ENCODE results near the gene IL20RA.
"Not testable (repeated sequence)": the region's sequence is repeated elsewhere in the genome, so short reads cannot be mapped to it uniquely, and the experiment has no call there.

The IL20RA gene

GRCh38 chr6:136964398-136964797, 80.4 kb downstream of the IL20RA start:
- Histone ChIP-seq H3K4me3 (ENCODE audit: low read length) (no peak overlapping the region), H3K27me3 (ENCODE audit: control insufficient read depth, insufficient read depth, low read length) (no peaks in the 10 kb centered on the region), H3K9me3 (ENCODE audit: control insufficient read depth, low read depth, low read length) (no peaks in the 10 kb centered on the region), H3K9ac (ENCODE audit: low read length) (no peak overlapping the region), H3K4me1 (ENCODE audit: control insufficient read depth, low read depth, low read length) (peaks cover 15% of the 10 kb centered on the region), H3K36me3 (ENCODE audit: control insufficient read depth, low read depth, low read length) (no peaks in the 10 kb centered on the region), H3K27ac (ENCODE audit: low read length) (no peak overlapping the region)

- no peak overlapping the region for H3K4me3 ChIP-seq (ENCODE audit: low read length)
- H3K36me3 ChIP-seq (ENCODE audit: control insufficient read depth, low read depth, low read length): no peaks in the 10 kb centered on the region
- H3K9me3 ChIP-seq (ENCODE audit: control insufficient read depth, low read depth, low read length): no peaks in the 10 kb centered on the region
- H3K27ac ChIP-seq (ENCODE audit: low read length): no peak overlapping the region
- H3K27me3 ChIP-seq (ENCODE audit: control insufficient read depth, insufficient read depth, low read length): peaks cover 5% of the 10 kb centered on the region
- no peak overlapping the region for H3K9ac ChIP-seq (ENCODE audit: low read length)
- peaks cover 26% of the 10 kb centered on the region for H3K4me1 ChIP-seq (ENCODE audit: control insufficient read depth, low read depth, low read length)
Observed at GRCh38 chr6:136963259-136963658, 81.5 kb downstream of the IL20RA start.

DNA sequence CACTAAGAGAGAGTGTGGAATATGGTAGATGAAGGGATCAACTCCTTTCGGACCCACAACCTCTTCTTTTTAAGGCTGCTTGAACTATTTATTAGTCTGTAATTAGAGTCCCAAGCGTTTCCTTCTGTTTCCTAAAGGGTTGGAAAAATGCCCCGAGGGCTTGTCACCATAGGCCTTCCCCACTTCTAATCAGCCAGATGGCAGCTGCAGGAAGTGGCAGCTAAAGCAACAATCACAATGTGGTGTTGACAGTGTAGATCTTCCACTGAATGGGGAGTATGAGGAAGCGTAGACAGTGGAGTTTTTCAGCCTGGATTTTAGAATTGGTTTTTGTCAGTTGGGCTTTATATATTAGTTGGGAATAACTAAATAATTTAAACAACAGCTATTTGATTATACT, 82.1 kb downstream of the IL20RA start:
- H3K27me3 ChIP-seq (ENCODE audit: control insufficient read depth, insufficient read depth, low read length): peaks cover 5% of the 10 kb centered on the region

DNA sequence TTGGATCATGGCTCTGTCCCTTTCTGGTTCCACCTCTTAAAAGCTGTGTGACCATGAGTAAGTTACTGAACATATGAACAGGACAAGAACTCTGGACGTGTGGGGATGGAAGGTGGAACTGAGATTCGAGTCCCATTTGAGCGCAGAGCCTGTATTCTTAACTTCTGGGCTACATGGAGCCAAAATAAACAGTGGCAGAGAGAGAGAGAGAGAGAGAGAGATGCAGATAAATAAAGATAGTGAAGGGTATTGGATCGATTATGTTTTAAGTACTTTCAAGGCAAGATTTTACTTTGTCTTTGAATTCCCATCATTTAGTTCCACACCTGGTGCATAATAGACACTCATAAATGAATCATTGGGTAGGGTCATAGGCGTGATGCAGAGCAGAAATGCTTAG, 82.9 kb downstream of the IL20RA start:
- Histone ChIP-seq H3K27ac (ENCODE audit: low read length) (no peak overlapping the region), H3K4me3 (ENCODE audit: low read length) (no peak overlapping the region), H3K4me1 (ENCODE audit: control insufficient read depth, low read depth, low read length) (peaks cover 36% of the 10 kb centered on the region)

More for the DNA sequence above, 82.1 kb downstream of the IL20RA start:
- H3K9me3 ChIP-seq (ENCODE audit: control insufficient read depth, low read depth, low read length): no peaks in the 10 kb centered on the region
- H3K27ac ChIP-seq (ENCODE audit: low read length): no peak overlapping the region
- no peak overlapping the region for H3K4me3 ChIP-seq (ENCODE audit: low read length)
- no peak overlapping the region for H3K9ac ChIP-seq (ENCODE audit: low read length)
- H3K4me1 ChIP-seq (ENCODE audit: control insufficient read depth, low read depth, low read length): peaks cover 31% of the 10 kb centered on the region
- no peaks in the 10 kb centered on the region for H3K36me3 ChIP-seq (ENCODE audit: control insufficient read depth, low read depth, low read length)

DNA sequence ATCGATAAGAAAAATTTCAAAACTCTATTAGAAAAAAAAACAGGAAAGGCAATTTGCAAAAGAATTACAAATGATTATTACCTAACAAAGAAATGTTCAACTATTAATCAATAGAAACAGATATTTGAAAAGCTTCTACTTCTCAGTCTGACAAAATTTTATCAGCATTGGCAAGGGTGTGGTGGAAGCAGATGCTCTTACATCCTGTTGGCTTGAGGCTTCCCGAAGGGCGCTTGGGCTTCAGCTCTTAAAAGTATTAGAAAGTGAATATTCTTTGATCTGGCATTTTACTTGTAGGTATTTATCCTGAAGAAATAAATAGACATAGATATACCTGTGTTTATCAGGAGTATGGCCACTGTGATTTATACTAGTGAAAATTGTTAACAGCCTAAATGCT, 84.0 kb downstream of the IL20RA start:
- Histone ChIP-seq H3K9me3 (ENCODE audit: control insufficient read depth, low read depth, low read length) (no peaks in the 10 kb centered on the region), H3K4me1 (ENCODE audit: control insufficient read depth, low read depth, low read length) (peaks cover 42% of the 10 kb centered on the region), H3K27ac (ENCODE audit: low read length) (no peak overlapping the region)

More for the DNA sequence above, 82.9 kb downstream of the IL20RA start:
- Histone ChIP-seq H3K9me3 (ENCODE audit: control insufficient read depth, low read depth, low read length) (no peaks in the 10 kb centered on the region), H3K9ac (ENCODE audit: low read length) (no peak overlapping the region), H3K27me3 (ENCODE audit: control insufficient read depth, insufficient read depth, low read length) (peaks cover 5% of the 10 kb centered on the region), H3K36me3 (ENCODE audit: control insufficient read depth, low read depth, low read length) (no peaks in the 10 kb centered on the region)

GRCh38 chr6:136959935-136960334, 84.8 kb downstream of the IL20RA start:
- not testable (repeated sequence) for H3K4me3 ChIP-seq (ENCODE audit: low read length); H3K36me3 ChIP-seq (ENCODE audit: control insufficient read depth, low read depth, low read length); H3K9ac ChIP-seq (ENCODE audit: low read length); H3K9me3 ChIP-seq (ENCODE audit: control insufficient read depth, low read depth, low read length); H3K27me3 ChIP-seq (ENCODE audit: control insufficient read depth, insufficient read depth, low read length); H3K27ac ChIP-seq (ENCODE audit: low read length)
- peaks cover 49% of the 10 kb centered on the region for H3K4me1 ChIP-seq (ENCODE audit: control insufficient read depth, low read depth, low read length)

More for the DNA sequence above, 84.0 kb downstream of the IL20RA start:
- Histone ChIP-seq H3K36me3 (ENCODE audit: control insufficient read depth, low read depth, low read length) (no peaks in the 10 kb centered on the region), H3K27me3 (ENCODE audit: control insufficient read depth, insufficient read depth, low read length) (peaks cover 5% of the 10 kb centered on the region), H3K4me3 (ENCODE audit: low read length) (no peak overlapping the region), H3K9ac (ENCODE audit: low read length) (no peak overlapping the region)

- Histone ChIP-seq H3K27me3 (ENCODE audit: control insufficient read depth, insufficient read depth, low read length) (peaks cover 5% of the 10 kb centered on the region), H3K9me3 (ENCODE audit: control insufficient read depth, low read depth, low read length) (no peaks in the 10 kb centered on the region), H3K4me3 (ENCODE audit: low read length) (no peak overlapping the region), H3K27ac (ENCODE audit: low read length) (no peak overlapping the region), H3K36me3 (ENCODE audit: control insufficient read depth, low read depth, low read length) (no peaks in the 10 kb centered on the region), H3K4me1 (ENCODE audit: control insufficient read depth, low read depth, low read length) (peaks cover 50% of the 10 kb centered on the region), H3K9ac (ENCODE audit: low read length) (no peak overlapping the region)
Observed at GRCh38 chr6:136959471-136959891, 85.3 kb downstream of the IL20RA start.

DNA sequence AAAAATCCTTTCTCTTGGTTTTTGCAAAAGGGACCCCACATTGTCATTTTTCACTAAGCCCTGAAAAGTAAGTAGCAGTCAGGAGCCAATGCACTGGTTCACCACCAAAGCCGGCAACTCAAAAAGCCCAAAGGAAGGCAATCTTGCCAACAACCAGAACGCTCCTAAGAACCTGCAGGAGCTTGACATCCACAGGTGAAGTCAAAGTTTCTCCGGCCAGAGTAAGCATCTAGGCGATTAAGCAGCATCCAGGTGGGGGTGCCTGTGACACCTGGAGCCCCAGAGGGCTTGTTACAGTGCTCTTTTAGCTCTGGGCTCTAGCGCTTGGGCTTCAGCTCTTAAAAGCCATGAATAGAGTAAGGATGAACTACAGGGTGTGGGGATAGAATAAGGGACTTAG, 86.6 kb downstream of the IL20RA start:
- Histone ChIP-seq H3K9me3 (ENCODE audit: control insufficient read depth, low read depth, low read length) (no peaks in the 10 kb centered on the region), H3K27me3 (ENCODE audit: control insufficient read depth, insufficient read depth, low read length) (peaks cover 5% of the 10 kb centered on the region), H3K9ac (ENCODE audit: low read length) (no peak overlapping the region), H3K27ac (ENCODE audit: low read length) (no peak overlapping the region), H3K36me3 (ENCODE audit: control insufficient read depth, low read depth, low read length) (no peaks in the 10 kb centered on the region), H3K4me1 (ENCODE audit: control insufficient read depth, low read depth, low read length) (peaks cover 48% of the 10 kb centered on the region), H3K4me3 (ENCODE audit: low read length) (no peak overlapping the region)

DNA sequence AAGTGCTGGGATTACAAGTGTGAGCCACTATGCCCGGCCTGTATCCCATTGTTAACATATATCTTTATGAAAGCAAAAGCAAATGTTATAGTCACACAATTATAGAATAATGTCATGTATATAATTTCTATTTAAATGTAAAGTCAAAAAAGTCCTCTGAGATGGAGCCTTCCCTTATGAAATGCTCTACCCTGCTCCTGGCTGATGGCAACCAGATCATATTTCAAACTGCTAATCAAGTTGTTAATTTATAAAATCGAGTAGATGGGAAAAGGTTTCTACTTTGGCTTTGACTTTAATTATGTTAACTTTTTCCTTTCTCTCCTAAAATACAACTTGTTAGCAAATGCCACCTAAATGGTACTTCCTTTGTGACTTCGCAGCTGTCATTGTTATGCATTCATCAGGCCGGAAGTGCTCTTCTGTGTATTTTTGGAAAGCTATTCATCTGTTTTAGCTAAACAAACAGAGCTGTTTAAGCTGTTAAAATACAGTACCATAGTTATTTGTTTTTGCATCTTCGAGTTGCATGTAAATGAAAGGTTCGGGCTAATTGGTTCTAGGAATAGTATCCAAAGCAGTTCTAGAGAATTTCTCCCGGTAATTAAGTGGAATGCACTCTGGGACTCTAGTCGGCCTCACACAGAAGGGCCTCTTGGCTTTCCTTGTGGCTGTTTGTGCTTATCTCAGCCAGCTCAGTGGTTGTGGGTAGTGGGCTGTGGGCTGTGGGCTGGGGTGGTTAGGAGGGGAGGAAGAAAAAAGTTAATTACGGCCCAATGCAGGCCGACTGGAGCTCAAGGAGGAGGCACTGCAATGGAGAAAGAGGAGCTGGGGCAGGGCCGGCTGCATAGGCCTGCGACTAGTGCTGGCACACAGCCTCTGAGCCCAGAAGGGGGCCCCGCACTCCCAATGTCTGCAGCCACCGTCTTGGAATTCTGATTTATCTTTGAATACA, 87.9 kb downstream of the IL20RA start:
- Histone ChIP-seq H3K9me3 (ENCODE audit: control insufficient read depth, low read depth, low read length) (no peaks in the 10 kb centered on the region), H3K27me3 (ENCODE audit: control insufficient read depth, insufficient read depth, low read length) (peaks cover 5% of the 10 kb centered on the region), H3K4me1 (ENCODE audit: control insufficient read depth, low read depth, low read length) (peaks cover 44% of the 10 kb centered on the region), H3K4me3 (ENCODE audit: low read length) (peak overlapping the region; percentile 22), H3K27ac (ENCODE audit: low read length) (peak overlapping the region; percentile 83), H3K9ac (ENCODE audit: low read length) (peak overlapping the region; percentile 47), H3K36me3 (ENCODE audit: control insufficient read depth, low read depth, low read length) (no peaks in the 10 kb centered on the region)

DNA sequence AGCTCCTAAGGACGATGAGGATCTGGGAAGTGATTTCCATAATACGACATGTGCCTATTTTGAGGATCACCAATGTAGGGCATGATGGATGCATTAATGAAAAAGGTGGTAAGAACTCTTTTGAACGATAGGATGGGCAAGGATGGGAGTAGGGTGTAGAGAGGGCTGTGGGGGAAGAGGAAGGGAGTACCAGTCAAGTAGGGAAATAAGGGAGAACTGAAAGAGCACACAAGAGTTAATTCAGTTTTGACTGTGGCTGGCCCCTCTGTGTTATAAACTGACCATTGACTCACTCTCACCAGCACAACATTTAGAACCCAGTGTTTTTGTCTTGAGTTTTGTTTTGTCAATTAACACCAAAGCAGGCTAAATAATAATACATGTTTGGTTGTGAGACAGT, 89.6 kb downstream of the IL20RA start:
- H3K36me3 ChIP-seq (ENCODE audit: control insufficient read depth, low read depth, low read length): no peaks in the 10 kb centered on the region

DNA sequence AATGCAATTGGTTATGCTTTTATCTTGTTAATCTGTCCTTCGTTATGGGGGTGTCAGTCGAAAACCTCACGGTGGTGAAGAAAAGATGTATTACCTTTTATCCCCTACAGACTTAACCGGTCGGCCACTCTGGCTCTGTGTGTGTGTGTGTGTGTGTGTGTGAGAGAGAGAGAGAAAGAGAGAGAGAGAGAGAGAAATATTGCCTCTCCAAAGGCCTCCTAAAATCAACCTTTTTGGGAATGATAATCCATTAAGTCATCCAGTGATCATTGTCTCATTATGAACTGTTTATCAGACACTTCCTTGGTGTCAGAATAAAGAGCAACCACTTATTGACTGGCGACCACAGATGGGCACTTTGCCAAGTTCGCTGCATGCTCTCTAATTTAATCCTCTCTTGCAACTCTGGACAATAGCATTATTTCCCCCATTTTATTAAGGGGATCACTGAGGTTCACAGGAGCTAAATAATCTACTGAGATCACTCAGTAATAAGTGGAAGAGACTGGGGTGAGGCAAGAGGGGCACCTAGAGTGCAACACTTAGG, 92.0 kb downstream of the IL20RA start:
- H3K27ac ChIP-seq (ENCODE audit: low read length): no peak overlapping the region
- H3K4me3 ChIP-seq (ENCODE audit: low read length): no peak overlapping the region
- H3K36me3 ChIP-seq (ENCODE audit: control insufficient read depth, low read depth, low read length): no peaks in the 10 kb centered on the region
- no peaks in the 10 kb centered on the region for H3K27me3 ChIP-seq (ENCODE audit: control insufficient read depth, insufficient read depth, low read length)
- H3K9ac ChIP-seq (ENCODE audit: low read length): no peak overlapping the region
- peaks cover 2% of the 10 kb centered on the region for H3K9me3 ChIP-seq (ENCODE audit: control insufficient read depth, low read depth, low read length)
- peaks cover 20% of the 10 kb centered on the region for H3K4me1 ChIP-seq (ENCODE audit: control insufficient read depth, low read depth, low read length)

More for the DNA sequence above, 89.6 kb downstream of the IL20RA start:
- Histone ChIP-seq H3K4me3 (ENCODE audit: low read length) (no peak overlapping the region), H3K9ac (ENCODE audit: low read length) (no peak overlapping the region), H3K9me3 (ENCODE audit: control insufficient read depth, low read depth, low read length) (no peaks in the 10 kb centered on the region), H3K27me3 (ENCODE audit: control insufficient read depth, insufficient read depth, low read length) (peaks cover 5% of the 10 kb centered on the region), H3K27ac (ENCODE audit: low read length) (peak overlapping the region; percentile 30), H3K4me1 (ENCODE audit: control insufficient read depth, low read depth, low read length) (peaks cover 41% of the 10 kb centered on the region)

Measured in iPS-18a (cell line).